ENCODE data around the gene RAB18. TPM values are rescaled to one million over a fixed set of nuclear protein-coding genes. Genes with fewer than 3 reads are reported as not detected.

Gene RAB18
- total RNA-seq (10 to 100 TPM; 27.5 to 92.0 (median 83.6) TPM), polyA plus RNA-seq (10 to 100 TPM; 23.9 to 98.4 TPM)
- long read RNA-seq, donor 1, full-length matches to known transcripts, result 129 of 141 reads
- long read RNA-seq, donor 1, partial matches to known transcripts, result 5 of 141 reads
- long read RNA-seq, donor 1, other reads (novel, unspliced or antisense), result 7 of 141 reads
- long read RNA-seq, donor 2, full-length matches to known transcripts, result 45 of 72 reads
- long read RNA-seq, donor 2, partial matches to known transcripts, result 27 of 72 reads
- long read RNA-seq, donor 2, other reads (novel, unspliced or antisense), result 0 of 72 reads
- long read RNA-seq, donor 3, full-length matches to known transcripts, result 74 of 82 reads
- long read RNA-seq, donor 3, partial matches to known transcripts, result 2 of 82 reads
- long read RNA-seq, donor 3, other reads (novel, unspliced or antisense), result 6 of 82 reads

DNA sequence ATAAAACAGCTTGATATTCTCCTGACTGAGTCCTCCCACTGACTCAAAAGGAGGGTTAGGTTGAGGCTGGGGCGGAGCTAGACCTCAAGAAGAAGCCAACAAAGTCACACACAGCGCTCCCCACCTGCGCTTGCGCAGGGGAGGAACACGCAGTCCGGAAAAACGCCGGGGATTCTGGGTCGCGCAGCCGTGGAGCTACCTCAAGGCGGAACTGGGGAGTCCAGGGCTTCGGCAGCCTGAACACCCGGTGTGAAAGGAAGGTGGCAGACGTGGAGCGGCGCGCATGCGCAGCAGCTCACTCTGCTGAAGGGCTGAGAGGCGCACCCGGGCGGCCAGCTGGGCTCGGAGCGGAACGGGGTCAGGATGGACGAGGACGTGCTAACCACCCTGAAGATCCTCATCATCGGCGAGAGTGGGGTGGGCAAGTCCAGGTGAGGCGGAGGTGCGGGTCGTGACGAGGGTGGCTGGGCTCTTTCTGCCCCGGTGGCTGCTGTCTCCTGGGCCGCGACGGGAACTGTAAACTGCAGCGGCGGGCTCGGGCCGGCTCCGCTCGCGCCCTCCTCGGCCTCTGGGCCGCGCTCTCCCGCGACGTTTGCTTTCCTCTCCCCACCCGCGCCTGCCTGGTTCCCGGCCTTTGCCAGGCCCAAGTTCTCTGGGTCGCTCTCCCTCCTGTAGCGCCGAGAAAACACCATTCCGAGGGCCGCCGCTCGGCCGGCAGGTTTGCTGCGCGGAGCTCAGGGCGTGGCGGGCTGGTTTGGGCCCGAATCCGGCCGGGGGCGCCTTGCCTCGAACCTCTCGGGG lies at the start of gene RAB18:
RAB18 (plus strand) TSS at position 298 of the 801 bp plus-strand sequence; CDS start at position 364, 66 bp downstream.
- 0 to 1% (median 0%) methylated on average over 58 to 71 of the region's 71 CpGs for WGBS, 3 donors
- Histone ChIP-seq H3K27me3 (no peaks in the 10 kb centered on the region), H3K4me3 (peak within 1 kb of the TSS; percentile 90), H3K4me1 (ENCODE audit: insufficient read depth) (peaks cover 6% of the 10 kb centered on the region), H3K27ac (peak within 1 kb of the TSS; percentile 77 to 79), H3K9me3 (no peaks in the 10 kb centered on the region), H3K36me3 (no peaks in the 10 kb centered on the region)
- DNase-seq, result peak; percentile 98
- TF ChIP-seq, protein P1, sequence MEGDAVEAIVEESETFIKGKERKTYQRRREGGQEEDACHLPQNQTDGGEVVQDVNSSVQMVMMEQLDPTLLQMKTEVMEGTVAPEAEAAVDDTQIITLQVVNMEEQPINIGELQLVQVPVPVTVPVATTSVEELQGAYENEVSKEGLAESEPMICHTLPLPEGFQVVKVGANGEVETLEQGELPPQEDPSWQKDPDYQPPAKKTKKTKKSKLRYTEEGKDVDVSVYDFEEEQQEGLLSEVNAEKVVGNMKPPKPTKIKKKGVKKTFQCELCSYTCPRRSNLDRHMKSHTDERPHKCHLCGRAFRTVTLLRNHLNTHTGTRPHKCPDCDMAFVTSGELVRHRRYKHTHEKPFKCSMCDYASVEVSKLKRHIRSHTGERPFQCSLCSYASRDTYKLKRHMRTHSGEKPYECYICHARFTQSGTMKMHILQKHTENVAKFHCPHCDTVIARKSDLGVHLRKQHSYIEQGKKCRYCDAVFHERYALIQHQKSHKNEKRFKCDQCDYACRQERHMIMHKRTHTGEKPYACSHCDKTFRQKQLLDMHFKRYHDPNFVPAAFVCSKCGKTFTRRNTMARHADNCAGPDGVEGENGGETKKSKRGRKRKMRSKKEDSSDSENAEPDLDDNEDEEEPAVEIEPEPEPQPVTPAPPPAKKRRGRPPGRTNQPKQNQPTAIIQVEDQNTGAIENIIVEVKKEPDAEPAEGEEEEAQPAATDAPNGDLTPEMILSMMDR (IDR thresholded peaks at IDR 0.05), result peak in 1 of 3 donors; percentile 36
- TF ChIP-seq POLR2A (IDR thresholded peaks at IDR 0.05) (peak; percentile 77), EP300 (IDR thresholded peaks at IDR 0.05) (no peak)
- intact Hi-C loops (cut with DNase I), result no loop called here

DNA sequence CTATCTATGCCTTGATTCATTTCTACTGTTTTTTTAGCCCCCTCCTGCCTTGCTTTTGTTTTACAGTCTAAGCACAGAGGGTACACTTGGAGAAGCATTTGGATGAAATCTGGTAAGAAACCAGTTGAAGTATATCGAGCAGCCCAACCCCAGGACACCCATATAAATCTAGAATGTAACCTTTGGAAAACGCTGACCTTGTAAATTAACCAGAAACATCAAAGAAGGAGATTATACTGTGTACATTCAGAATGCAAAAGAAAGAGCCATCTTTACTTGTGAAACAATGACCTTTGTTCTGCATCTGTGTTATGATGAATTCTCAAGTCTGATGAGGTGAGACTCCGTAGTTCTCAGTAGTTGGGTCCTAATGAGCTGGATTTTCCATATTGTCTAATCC lies 49.3 kb upstream of the RAB18 start:
- intact Hi-C loops (cut with DNase I), result no loop called here
- no peak for DNase-seq
- Histone ChIP-seq H3K4me1 (ENCODE audit: insufficient read depth) (no peaks in the 10 kb centered on the region), H3K4me3 (no peak overlapping the region), H3K36me3 (no peaks in the 10 kb centered on the region), H3K9me3 (no peaks in the 10 kb centered on the region), H3K27ac (no peak overlapping the region), H3K27me3 (no peaks in the 10 kb centered on the region)
- no peak for TF ChIP-seq EP300 (IDR thresholded peaks at IDR 0.05)
- TF ChIP-seq POLR2A (IDR thresholded peaks at IDR 0.05), result no peak
- TF ChIP-seq, protein P1 (IDR thresholded peaks at IDR 0.05), result no peak
- 67 to 75% (median 74%) methylated on average over 3 of the region's 3 CpGs for WGBS, 3 donors

DNA sequence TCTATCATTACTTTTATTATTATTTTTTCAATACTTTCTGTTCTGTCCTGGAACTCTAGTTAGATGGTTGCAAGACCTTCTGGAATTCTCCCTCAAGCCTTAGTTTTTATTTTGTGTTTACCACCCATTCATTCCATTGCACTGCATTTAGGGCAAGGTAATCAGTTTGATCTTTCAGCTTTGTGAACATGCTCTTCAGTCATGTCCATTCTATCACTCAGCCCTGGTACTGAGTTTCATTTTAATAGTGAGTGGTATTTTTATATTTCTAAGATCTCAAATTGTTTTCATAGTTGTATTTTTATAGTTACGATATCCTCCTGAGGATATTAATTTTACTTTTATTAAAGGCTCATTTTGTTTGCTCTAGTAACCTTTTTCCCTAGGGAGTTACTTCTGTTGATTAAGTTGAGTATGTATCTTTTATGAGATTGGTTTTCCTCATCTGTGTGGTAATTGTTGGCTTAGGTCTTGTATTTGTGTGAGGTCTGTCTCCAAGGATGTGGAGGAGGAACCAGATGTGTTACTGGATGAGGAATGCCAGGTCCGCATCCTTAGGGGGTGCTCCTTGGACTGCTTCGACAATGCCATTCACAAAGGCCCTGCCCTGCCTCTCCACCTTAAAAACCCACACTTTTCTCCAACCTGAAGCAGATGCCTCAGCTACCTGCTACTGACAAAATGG lies 46.7 kb upstream of the RAB18 start:
- Histone ChIP-seq H3K4me1 (ENCODE audit: insufficient read depth) (no peaks in the 10 kb centered on the region), H3K9me3 (no peaks in the 10 kb centered on the region), H3K4me3 (no peak overlapping the region), H3K27ac (no peak overlapping the region), H3K36me3 (no peaks in the 10 kb centered on the region), H3K27me3 (no peaks in the 10 kb centered on the region)
- no peak for DNase-seq
- intact Hi-C loops (cut with DNase I), result no loop called here
- 44 to 60% (median 55%) methylated on average over 3 of the region's 3 CpGs for WGBS, 3 donors
- TF ChIP-seq, protein P1 (IDR thresholded peaks at IDR 0.05), result no peak
- no peak for TF ChIP-seq EP300 (IDR thresholded peaks at IDR 0.05)
- no peak for TF ChIP-seq POLR2A (IDR thresholded peaks at IDR 0.05)

DNA sequence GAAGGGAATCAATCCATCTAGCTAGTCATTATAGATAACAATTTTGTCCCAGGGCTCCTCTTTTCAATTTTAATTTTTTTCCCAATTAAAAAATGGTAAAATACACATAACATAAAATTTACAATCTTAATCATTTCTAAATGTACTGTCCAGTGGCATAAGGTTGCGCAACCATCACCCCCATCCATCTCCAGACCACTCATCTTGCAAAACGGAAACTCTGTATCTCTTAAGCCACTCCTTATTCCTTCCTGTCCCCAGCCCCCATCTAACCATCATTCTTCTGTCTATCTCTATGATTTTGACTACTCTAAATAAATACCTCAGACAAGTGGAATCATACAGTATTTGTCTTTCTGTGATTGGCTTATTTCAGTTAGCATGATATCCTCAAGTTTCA lies 46.1 kb upstream of the RAB18 start:
- 31 to 74% (median 63%) methylated on average over 2 of the region's 2 CpGs for WGBS, 3 donors
- H3K4me1 ChIP-seq (ENCODE audit: insufficient read depth), result no peaks in the 10 kb centered on the region

More for the DNA sequence above, 46.1 kb upstream of the RAB18 start:
- H3K9me3 ChIP-seq, result no peaks in the 10 kb centered on the region
- no peaks in the 10 kb centered on the region for H3K36me3 ChIP-seq
- no peak for DNase-seq
- intact Hi-C loops (cut with DNase I), result no loop called here
- H3K27ac ChIP-seq, result no peak overlapping the region
- H3K4me3 ChIP-seq, result no peak overlapping the region
- TF ChIP-seq EP300 (IDR thresholded peaks at IDR 0.05) (no peak), POLR2A (IDR thresholded peaks at IDR 0.05) (no peak)
- no peaks in the 10 kb centered on the region for H3K27me3 ChIP-seq

Data from ovary (tissue), 10 donors.